ENCODE results near the gene DNER.

DNA sequence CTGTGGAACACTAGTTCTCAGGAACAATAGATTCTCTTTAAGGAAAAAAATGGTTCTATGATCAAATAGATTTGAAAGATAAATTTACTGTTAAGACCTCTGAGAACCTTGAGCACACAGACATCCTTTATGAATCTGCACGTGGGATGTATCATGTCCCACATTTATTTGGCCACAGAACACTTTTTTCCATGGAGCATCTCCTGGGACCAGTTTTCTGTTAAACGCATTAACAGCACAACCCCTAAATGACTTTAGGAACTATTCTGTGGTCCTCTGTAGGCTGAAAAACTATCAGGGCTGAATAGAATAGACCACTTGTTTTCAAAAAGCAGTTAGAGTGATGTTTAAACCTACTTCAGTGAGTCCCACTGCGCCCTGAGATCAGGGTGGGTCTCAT, 311.1 kb downstream of the DNER start:
- no peak for TF ChIP-seq SUZ12 (IDR thresholded peaks at IDR 0.05; ENCODE audit: extremely low read depth, insufficient read depth, insufficient read length)
- no peak for TF ChIP-seq YY1 (IDR thresholded peaks at IDR 0.05; ENCODE audit: insufficient read depth, insufficient read length)
- TF ChIP-seq ZNF274 (IDR thresholded peaks at IDR 0.05; ENCODE audit: low read depth, low read length), result no peak
